Fibroblast of lung (primary cell): ENCODE results near the gene DTL.
A peak's percentile ranks its signal among the peaks of the same experiment; 100 is the strongest.

Experiments used
- CTCF ChIP-seq, 2 donors: IDR thresholded peaks in 1 of 2; conservative IDR thresholded peaks in 1 of 2; 1 replicate in 1 of 2; 2 replicates in 1 of 2; pipeline ENCODE4 v1.5.1; 2011 to 2012; ENCODE audit warnings: low read length in 2 of 2, control low read depth in 1 of 2, inconsistent platforms in 1 of 2, low read depth in 1 of 2, mild to moderate bottlenecking in 1 of 2
- EZH2 ChIP-seq: IDR thresholded peaks from 2 replicates; pipeline ENCODE4 v1.5.1; 2012; ENCODE audit warnings: low read length, control low read depth, mild to moderate bottlenecking; ENCODE audit errors: missing control alignments

DNA sequence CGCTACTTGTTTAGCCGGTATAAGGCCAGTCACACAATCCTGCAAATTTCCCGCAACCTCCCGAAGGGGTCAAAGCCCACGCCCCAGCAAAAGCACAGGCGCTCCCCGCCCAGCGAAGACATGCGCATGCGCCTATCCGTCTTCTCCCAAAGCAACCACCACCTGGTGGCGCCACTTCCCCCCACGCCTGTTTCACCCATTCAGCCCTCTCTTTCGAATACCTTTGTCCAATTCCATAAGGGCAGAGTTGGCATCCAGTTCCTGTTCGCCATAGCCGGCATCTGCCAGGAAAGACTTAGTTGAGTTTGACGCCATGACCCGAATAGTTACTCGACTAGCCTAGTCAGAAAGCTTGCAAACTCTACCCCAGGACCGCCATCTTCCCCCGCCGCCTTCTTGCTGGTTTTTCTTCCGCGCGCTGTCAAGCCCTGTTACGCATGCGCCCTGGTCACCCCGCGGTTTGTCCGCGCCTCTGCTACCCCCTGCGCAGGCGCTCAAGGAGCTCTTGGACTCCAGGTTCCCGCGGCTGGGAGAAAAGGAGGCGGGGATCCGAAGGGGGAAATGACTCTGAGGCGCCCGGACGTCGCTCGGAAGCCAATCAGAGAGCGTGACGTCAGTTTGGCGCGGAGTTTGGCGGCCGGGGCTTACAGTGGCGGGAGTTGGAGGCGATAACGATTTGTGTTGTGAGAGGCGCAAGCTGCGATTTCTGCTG is at the start of gene DTL, which contains the start of gene INTS7:
- TF ChIP-seq CTCF (conservative IDR thresholded peaks at IDR 0.05 in 1 of 2, IDR thresholded peaks at IDR 0.05 in 1 of 2; ENCODE audit: low read depth in 1 of 2, low read length in 2 of 2) (peak; percentile 62 to 88), EZH2 (no peak)
